ENCODE measurements around the gene GNG2.

GNG2 gene

GRCh38 chr14:51855234-51855633 lies 5.2 kb upstream of the GNG2 start:
- DNase-seq (ENCODE audit: low read depth in 3 of 3, low spot score in 1 of 3), result no peak

- no peak for DNase-seq (ENCODE audit: low read depth in 3 of 3, low spot score in 1 of 3)
Observed at GRCh38 chr14:51856792-51857296, 3.6 kb upstream of the GNG2 start.

GRCh38 chr14:51859131-51859530 lies 1.3 kb upstream of the GNG2 start:
- DNase-seq (ENCODE audit: low read depth in 3 of 3, low spot score in 1 of 3), result no peak

GRCh38 chr14:51860825-51861499 lies 550 bp downstream of the GNG2 start:
- no peak for DNase-seq (ENCODE audit: low read depth in 3 of 3, low spot score in 1 of 3)

GRCh38 chr14:51862176-51862796 lies 1.9 kb downstream of the GNG2 start:
- DNase-seq (ENCODE audit: low read depth in 3 of 3, low spot score in 1 of 3), result no peak

- DNase-seq (ENCODE audit: low read depth in 3 of 3, low spot score in 1 of 3), result no peak
Observed at GRCh38 chr14:51862860-51863259, 2.4 kb downstream of the GNG2 start.

- DNase-seq (ENCODE audit: low read depth in 3 of 3, low spot score in 1 of 3), result no peak
Observed at GRCh38 chr14:51865953-51866747, 5.7 kb downstream of the GNG2 start.

GRCh38 chr14:51867741-51868140 lies 7.3 kb downstream of the GNG2 start:
- DNase-seq (ENCODE audit: low read depth in 3 of 3, low spot score in 1 of 3), result no peak

GRCh38 chr14:51868405-51868804 lies 8.0 kb downstream of the GNG2 start:
- DNase-seq (ENCODE audit: low read depth in 3 of 3, low spot score in 1 of 3), result no peak

- DNase-seq (ENCODE audit: low read depth in 3 of 3, low spot score in 1 of 3), result no peak
Observed at GRCh38 chr14:51869411-51870100, 9.1 kb downstream of the GNG2 start.

GRCh38 chr14:51870606-51871005 lies 10.2 kb downstream of the GNG2 start:
- no peak for DNase-seq (ENCODE audit: low read depth in 3 of 3, low spot score in 1 of 3)

GRCh38 chr14:51871846-51872245 lies 11.4 kb downstream of the GNG2 start:
- no peak for DNase-seq (ENCODE audit: low read depth in 3 of 3, low spot score in 1 of 3)

GRCh38 chr14:51872396-51872795 lies 12.0 kb downstream of the GNG2 start:
- no peak for DNase-seq (ENCODE audit: low read depth in 3 of 3, low spot score in 1 of 3)

- no peak for DNase-seq (ENCODE audit: low read depth in 3 of 3, low spot score in 1 of 3)
Observed at GRCh38 chr14:51873221-51873893, 12.9 kb downstream of the GNG2 start.

GRCh38 chr14:51877810-51878209 lies 17.4 kb downstream of the GNG2 start:
- no peak for DNase-seq (ENCODE audit: low read depth in 3 of 3, low spot score in 1 of 3)

GRCh38 chr14:51879170-51879569 lies 18.8 kb downstream of the GNG2 start:
- no peak for DNase-seq (ENCODE audit: low read depth in 3 of 3, low spot score in 1 of 3)

- DNase-seq (ENCODE audit: low read depth in 3 of 3, low spot score in 1 of 3), result no peak
Observed at GRCh38 chr14:51880835-51881580, 20.6 kb downstream of the GNG2 start.

GRCh38 chr14:51881636-51882035 lies 21.2 kb downstream of the GNG2 start:
- DNase-seq (ENCODE audit: low read depth in 3 of 3, low spot score in 1 of 3), result no peak

- DNase-seq (ENCODE audit: low read depth in 3 of 3, low spot score in 1 of 3), result no peak
Observed at GRCh38 chr14:51883232-51883631, 22.8 kb downstream of the GNG2 start.

Measured in stimulated activated CD4-positive, alpha-beta T cell treated with anti-CD3 and anti-CD28 coated beads, TNF-alpha, amount 100 ng/mL, for 1 hour (primary cell).